ENCODE data around the gene WBP1.

Gene WBP1

DNA sequence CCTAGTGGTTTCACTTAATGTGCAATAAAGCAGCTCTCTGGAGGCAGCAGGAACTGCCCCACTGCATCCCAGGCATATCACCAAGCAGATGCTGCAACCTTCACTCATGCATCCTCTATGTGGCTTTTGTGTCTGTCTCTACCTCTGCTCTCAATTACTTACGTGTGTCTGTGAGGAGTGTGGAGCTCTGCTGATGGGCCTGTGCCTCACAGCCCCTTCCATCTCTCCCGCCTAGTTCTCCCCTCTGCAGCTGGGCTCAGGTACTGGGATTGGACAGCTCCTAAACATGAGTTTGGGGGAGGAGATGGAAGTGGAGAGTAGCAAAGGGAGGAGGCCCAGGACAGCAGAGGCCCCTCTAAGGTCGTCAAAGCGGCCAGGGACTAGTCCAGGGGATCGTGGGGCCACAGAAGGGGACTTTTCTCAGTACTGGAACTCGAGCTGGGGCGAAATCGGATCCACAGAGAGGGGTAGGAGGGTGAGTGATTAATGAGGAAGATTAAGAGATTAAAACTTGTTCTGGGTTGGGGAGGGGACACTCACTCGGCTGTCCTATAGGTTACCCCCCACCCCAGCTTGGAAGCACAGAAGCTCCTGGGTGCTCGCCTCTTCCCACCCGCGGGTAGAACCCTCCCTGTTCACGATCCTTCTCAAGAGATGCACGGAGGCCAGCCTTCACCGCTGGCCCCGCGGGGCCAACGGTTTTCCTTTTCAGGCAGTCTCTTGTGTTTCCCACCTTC, 43.3 kb downstream of the WBP1 start:
- H2AFZ ChIP-seq (ENCODE audit: low read length), result no peak overlapping the region
- H2BK5ac ChIP-seq (ENCODE audit: low read length), result no peak overlapping the region
- no peak overlapping the region for H3K9ac ChIP-seq (ENCODE audit: low read depth, low read length, poor library complexity)
- no peak overlapping the region for H3K4me3 ChIP-seq (ENCODE audit: low read length in 2 of 2)
- no peak overlapping the region for H3K27ac ChIP-seq (replicated peaks; ENCODE audit: low read length)
- no peak overlapping the region for H2BK120ac ChIP-seq (ENCODE audit: low read depth, low read length)
- no peak overlapping the region for H3K4me2 ChIP-seq (ENCODE audit: insufficient read depth, low read length, poor library complexity, severe bottlenecking)
- no peak for DNase-seq (ENCODE audit: low spot score)
- H4K8ac ChIP-seq (ENCODE audit: low read depth, low read length), result no peak overlapping the region
- peaks cover 3% of the 10 kb centered on the region for H3K79me1 ChIP-seq (ENCODE audit: low read depth, low read length)
- no peak overlapping the region for H2BK15ac ChIP-seq (ENCODE audit: low read length)
- H4K91ac ChIP-seq (ENCODE audit: low read depth, low read length, poor library complexity), result no peak overlapping the region
- WGBS, 2 donors (ENCODE audit: extremely low coverage in 2 of 2, insufficient read length in 2 of 2, insufficient replicate concordance in 1 of 2), result no CpG with 5 or more reads among the region's 18 CpGs
- peaks cover 57 to 94% (median 78%) of the 10 kb centered on the region in 3 experiments for H3K27me3 ChIP-seq (ENCODE audit: control insufficient read depth in 3 of 3, insufficient read depth in 3 of 3, low read depth in 1 of 3, low read length in 3 of 3)
- H3K9me3 ChIP-seq (replicated peaks in 1 of 2; ENCODE audit: control insufficient read depth in 2 of 2, insufficient read depth in 1 of 2, low read depth in 1 of 2, low read length in 2 of 2), result no peaks in the 10 kb centered on the region
- H2AK5ac ChIP-seq (ENCODE audit: low read depth, low read length), result peak overlapping the region; percentile 57
- no peak overlapping the region for H3K18ac ChIP-seq (ENCODE audit: low read length)
- peaks cover 19 to 21% of the 10 kb centered on the region in 2 donors for H3K4me1 ChIP-seq (ENCODE audit: control insufficient read depth in 2 of 2, insufficient read depth in 1 of 2, low read depth in 1 of 2, low read length in 2 of 2)
- H3K23ac ChIP-seq (ENCODE audit: low read depth, low read length, poor library complexity), result no peak overlapping the region
- no peak overlapping the region for H2BK12ac ChIP-seq (ENCODE audit: low read length)
- H3K36me3 ChIP-seq (replicated peaks in 1 of 2; ENCODE audit: control insufficient read depth in 2 of 2, insufficient read depth in 2 of 2, low read length in 2 of 2), result peaks cover 6 to 18% of the 10 kb centered on the region in 2 donors
- peak overlapping the region; percentile 49 for H3K14ac ChIP-seq (ENCODE audit: low read length)
- H3K4ac ChIP-seq (ENCODE audit: low read length), result no peak overlapping the region

DNA sequence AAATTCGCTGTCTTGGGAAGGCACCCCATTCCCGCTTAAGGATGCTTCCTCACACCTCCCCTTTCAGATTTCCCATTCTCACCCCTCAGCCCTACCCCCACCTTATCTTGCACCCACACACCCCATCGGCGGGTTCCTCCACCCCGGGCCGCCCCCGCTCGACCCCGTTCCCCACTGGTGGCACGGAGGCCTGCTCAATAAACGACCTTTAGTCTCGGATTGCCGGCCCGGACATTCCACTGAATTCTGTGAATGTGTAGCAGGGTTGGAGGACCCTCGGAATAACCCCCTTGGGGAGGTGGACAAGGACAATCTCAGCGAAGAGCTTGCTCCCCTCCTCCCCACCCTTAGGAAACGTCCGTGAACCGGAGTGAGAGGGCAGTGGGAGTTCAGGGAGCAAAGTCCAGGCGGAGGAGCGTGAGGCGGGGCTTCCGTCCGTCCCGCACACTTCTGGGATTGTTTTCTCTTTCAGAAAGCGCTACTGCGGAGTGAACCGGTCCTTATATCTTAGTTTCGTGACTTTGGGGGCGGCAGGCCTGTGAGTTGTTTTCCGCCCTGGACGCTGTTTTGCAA, 44.0 kb downstream of the WBP1 start:
- no peak for DNase-seq (ENCODE audit: low spot score)
- peaks cover 55 to 87% (median 70%) of the 10 kb centered on the region in 3 experiments for H3K27me3 ChIP-seq (ENCODE audit: control insufficient read depth in 3 of 3, insufficient read depth in 3 of 3, low read depth in 1 of 3, low read length in 3 of 3)

DNA sequence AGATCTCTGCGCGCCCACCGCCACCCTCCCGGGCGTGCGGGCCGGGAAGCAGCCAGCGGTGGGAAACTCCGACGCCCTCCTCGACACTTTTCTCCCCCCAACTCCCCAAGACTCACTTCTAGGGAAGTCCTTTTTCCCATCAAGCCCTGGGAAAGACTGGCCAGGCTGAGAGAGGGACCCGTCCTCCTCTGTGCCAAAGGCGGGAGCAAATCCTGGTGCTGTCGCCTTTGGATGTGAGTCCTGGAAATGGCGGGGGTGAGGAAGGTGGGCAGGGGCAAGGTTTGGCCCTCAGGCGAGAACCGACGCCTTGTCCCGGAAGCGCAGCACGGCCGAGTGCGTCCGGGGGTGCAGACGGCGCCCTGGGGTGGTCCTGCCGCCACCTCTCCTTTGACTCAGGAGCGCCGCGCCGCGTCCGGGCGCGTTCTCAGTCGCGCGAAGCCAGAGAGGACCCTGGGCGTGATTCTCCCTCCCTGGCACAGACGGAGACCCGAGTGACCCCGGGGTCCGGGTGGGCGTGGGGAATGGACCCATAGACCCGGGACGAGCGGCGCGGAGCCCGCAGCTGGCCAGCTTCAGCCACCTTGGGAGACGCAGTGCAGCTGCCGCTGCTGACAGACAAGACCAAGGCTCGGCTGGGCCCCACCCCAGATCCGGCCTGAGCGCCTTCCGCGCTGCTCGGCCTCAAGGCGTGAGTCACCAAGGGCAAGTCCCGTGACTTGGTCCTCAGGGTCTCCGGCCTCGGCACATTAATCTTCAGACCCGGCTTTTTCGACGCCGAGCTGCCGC, 44.7 kb downstream of the WBP1 start:
- H2AFZ ChIP-seq (ENCODE audit: low read length), result peak overlapping the region; percentile 82
- no peak overlapping the region for H3K27ac ChIP-seq (replicated peaks; ENCODE audit: low read length)
- H2BK120ac ChIP-seq (ENCODE audit: low read depth, low read length), result no peak overlapping the region
- H2BK5ac ChIP-seq (ENCODE audit: low read length), result no peak overlapping the region
- H3K9me3 ChIP-seq (replicated peaks in 1 of 2; ENCODE audit: control insufficient read depth in 2 of 2, insufficient read depth in 1 of 2, low read depth in 1 of 2, low read length in 2 of 2), result no peaks in the 10 kb centered on the region
- H3K4me3 ChIP-seq (ENCODE audit: low read length in 2 of 2), result peak overlapping the region; percentile 20 to 70
- H2BK15ac ChIP-seq (ENCODE audit: low read length), result peak overlapping the region; percentile 54
- peaks cover 6 to 22% of the 10 kb centered on the region in 2 donors for H3K36me3 ChIP-seq (replicated peaks in 1 of 2; ENCODE audit: control insufficient read depth in 2 of 2, insufficient read depth in 2 of 2, low read length in 2 of 2)
- H3K27me3 ChIP-seq (ENCODE audit: control insufficient read depth in 3 of 3, insufficient read depth in 3 of 3, low read depth in 1 of 3, low read length in 3 of 3), result peaks cover 50 to 81% (median 64%) of the 10 kb centered on the region in 3 experiments
- no peak for DNase-seq (ENCODE audit: low spot score)
- H3K23ac ChIP-seq (ENCODE audit: low read depth, low read length, poor library complexity), result peak overlapping the region; percentile 76
- H3K9ac ChIP-seq (ENCODE audit: low read depth, low read length, poor library complexity), result no peak overlapping the region
- peaks cover 3% of the 10 kb centered on the region for H3K79me1 ChIP-seq (ENCODE audit: low read depth, low read length)
- H3K4me2 ChIP-seq (ENCODE audit: insufficient read depth, low read length, poor library complexity, severe bottlenecking), result peak overlapping the region; percentile 91
- peak overlapping the region; percentile 26 for H2AK5ac ChIP-seq (ENCODE audit: low read depth, low read length)
- peaks cover 20 to 23% of the 10 kb centered on the region in 2 donors for H3K4me1 ChIP-seq (ENCODE audit: control insufficient read depth in 2 of 2, insufficient read depth in 1 of 2, low read depth in 1 of 2, low read length in 2 of 2)
- no peak overlapping the region for H4K8ac ChIP-seq (ENCODE audit: low read depth, low read length)
- no peak overlapping the region for H4K91ac ChIP-seq (ENCODE audit: low read depth, low read length, poor library complexity)
- no peak overlapping the region for H2BK12ac ChIP-seq (ENCODE audit: low read length)
- no CpG with 5 or more reads among the region's 67 CpGs for WGBS, 2 donors (ENCODE audit: extremely low coverage in 2 of 2, insufficient read length in 2 of 2, insufficient replicate concordance in 1 of 2)
- no peak overlapping the region for H3K14ac ChIP-seq (ENCODE audit: low read length)
- H3K4ac ChIP-seq (ENCODE audit: low read length), result no peak overlapping the region
- H3K18ac ChIP-seq (ENCODE audit: low read length), result peak overlapping the region; percentile 74

More for the DNA sequence above, 44.0 kb downstream of the WBP1 start:
- H3K79me1 ChIP-seq (ENCODE audit: low read depth, low read length), result peaks cover 3% of the 10 kb centered on the region
- H2BK5ac ChIP-seq (ENCODE audit: low read length), result no peak overlapping the region
- no peak overlapping the region for H2BK12ac ChIP-seq (ENCODE audit: low read length)
- H3K14ac ChIP-seq (ENCODE audit: low read length), result no peak overlapping the region
- no peak overlapping the region for H4K8ac ChIP-seq (ENCODE audit: low read depth, low read length)
- H3K4me3 ChIP-seq (ENCODE audit: low read length in 2 of 2), result peak overlapping the region; percentile 23 to 70
- WGBS, 2 donors (ENCODE audit: extremely low coverage in 2 of 2, insufficient read length in 2 of 2, insufficient replicate concordance in 1 of 2), result no CpG with 5 or more reads among the region's 32 CpGs
- peak overlapping the region; percentile 57 for H2AK5ac ChIP-seq (ENCODE audit: low read depth, low read length)
- H2AFZ ChIP-seq (ENCODE audit: low read length), result peak overlapping the region; percentile 82
- H3K4me1 ChIP-seq (ENCODE audit: control insufficient read depth in 2 of 2, insufficient read depth in 1 of 2, low read depth in 1 of 2, low read length in 2 of 2), result peaks cover 24 to 26% of the 10 kb centered on the region in 2 donors
- H3K9ac ChIP-seq (ENCODE audit: low read depth, low read length, poor library complexity), result peak overlapping the region; percentile 31
- H4K91ac ChIP-seq (ENCODE audit: low read depth, low read length, poor library complexity), result peak overlapping the region; percentile 64
- peak overlapping the region; percentile 91 for H3K4me2 ChIP-seq (ENCODE audit: insufficient read depth, low read length, poor library complexity, severe bottlenecking)
- peaks cover 6 to 22% of the 10 kb centered on the region in 2 donors for H3K36me3 ChIP-seq (replicated peaks in 1 of 2; ENCODE audit: control insufficient read depth in 2 of 2, insufficient read depth in 2 of 2, low read length in 2 of 2)
- no peak overlapping the region for H3K27ac ChIP-seq (replicated peaks; ENCODE audit: low read length)
- no peak overlapping the region for H2BK120ac ChIP-seq (ENCODE audit: low read depth, low read length)
- H3K18ac ChIP-seq (ENCODE audit: low read length), result peak overlapping the region; percentile 74
- H3K4ac ChIP-seq (ENCODE audit: low read length), result no peak overlapping the region
- peak overlapping the region; percentile 26 for H3K23ac ChIP-seq (ENCODE audit: low read depth, low read length, poor library complexity)
- peak overlapping the region; percentile 54 for H2BK15ac ChIP-seq (ENCODE audit: low read length)
- H3K9me3 ChIP-seq (replicated peaks in 1 of 2; ENCODE audit: control insufficient read depth in 2 of 2, insufficient read depth in 1 of 2, low read depth in 1 of 2, low read length in 2 of 2), result no peaks in the 10 kb centered on the region
